Measurements from ENCODE around the gene DCTN4.
A peak's percentile ranks its signal among the peaks of the same experiment; 100 is the strongest.

DNA sequence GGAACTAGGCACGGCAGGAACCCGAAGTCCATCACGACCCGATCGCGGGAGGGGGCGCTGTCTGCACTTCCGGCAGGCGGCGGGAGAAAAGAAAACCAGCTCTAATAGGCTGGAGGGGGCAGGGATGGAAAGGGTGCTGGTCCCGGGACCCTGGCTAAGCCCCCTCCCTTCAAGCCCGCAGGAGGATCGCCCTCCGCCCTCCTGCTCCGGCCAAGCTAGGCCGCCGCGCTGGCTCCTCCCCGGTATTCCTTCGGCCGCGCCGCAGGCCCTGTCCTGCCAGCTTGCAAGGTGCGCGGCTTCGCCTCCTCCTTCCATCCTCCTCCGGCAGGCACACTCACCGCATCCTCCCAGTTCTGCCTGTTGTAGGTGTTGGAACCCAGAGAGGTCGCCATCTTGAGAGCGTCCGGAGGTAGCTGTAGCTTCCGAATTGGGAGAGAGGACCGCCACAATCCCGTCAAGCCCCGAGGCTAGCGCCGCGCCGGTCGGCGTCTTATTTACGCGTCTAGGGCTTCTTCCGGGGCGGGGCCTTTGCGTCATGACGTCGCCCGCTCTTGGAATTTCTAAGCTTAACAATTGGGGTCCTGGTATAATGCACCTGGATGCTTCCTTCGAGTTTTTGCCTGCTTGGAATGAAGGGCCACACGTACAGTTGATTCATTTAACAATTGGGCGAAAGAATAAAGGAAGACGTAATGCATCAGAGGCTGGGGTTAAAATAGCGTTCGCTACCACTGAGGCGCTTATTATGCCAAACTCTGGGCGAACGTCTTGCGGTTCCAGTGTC, 58.0 kb downstream of the DCTN4 start, which contains the start of gene RBM22:
- TF ChIP-seq, protein P1, sequence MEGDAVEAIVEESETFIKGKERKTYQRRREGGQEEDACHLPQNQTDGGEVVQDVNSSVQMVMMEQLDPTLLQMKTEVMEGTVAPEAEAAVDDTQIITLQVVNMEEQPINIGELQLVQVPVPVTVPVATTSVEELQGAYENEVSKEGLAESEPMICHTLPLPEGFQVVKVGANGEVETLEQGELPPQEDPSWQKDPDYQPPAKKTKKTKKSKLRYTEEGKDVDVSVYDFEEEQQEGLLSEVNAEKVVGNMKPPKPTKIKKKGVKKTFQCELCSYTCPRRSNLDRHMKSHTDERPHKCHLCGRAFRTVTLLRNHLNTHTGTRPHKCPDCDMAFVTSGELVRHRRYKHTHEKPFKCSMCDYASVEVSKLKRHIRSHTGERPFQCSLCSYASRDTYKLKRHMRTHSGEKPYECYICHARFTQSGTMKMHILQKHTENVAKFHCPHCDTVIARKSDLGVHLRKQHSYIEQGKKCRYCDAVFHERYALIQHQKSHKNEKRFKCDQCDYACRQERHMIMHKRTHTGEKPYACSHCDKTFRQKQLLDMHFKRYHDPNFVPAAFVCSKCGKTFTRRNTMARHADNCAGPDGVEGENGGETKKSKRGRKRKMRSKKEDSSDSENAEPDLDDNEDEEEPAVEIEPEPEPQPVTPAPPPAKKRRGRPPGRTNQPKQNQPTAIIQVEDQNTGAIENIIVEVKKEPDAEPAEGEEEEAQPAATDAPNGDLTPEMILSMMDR (IDR thresholded peaks at IDR 0.05; ENCODE audit: insufficient read depth, low read length, poor library complexity, severe bottlenecking): peak; percentile 56
- TF ChIP-seq EZH2phosphoT487 (conservative IDR thresholded peaks at IDR 0.05; ENCODE audit: low read length): no peak

Data from SU-DHL-6 (cell line).